Measurements from ENCODE around the gene RSRC1.

DNA sequence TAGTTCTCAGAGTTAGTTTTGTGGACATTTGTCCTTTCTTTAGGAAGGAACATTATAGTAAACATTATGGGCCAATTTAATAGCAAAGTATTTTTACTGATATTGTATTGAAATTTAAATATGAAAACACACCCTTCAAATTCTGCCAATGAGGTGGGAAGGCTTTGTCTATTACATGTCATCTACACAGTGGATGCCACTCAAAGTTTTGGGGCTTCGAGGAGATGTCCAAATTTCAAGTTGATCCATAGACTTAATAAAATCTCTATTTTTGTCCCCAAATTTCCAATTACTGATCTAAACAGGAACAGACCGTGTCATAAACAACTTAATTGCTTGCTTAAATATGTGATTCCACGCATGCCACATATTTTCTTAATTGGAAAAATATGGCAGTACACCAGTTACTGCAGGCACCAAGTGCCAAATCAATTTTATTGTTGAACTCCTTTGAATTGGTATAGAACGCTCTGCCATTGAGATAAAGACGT is 5.4 kb upstream of the RSRC1 start:
- TF ChIP-seq, protein P1, sequence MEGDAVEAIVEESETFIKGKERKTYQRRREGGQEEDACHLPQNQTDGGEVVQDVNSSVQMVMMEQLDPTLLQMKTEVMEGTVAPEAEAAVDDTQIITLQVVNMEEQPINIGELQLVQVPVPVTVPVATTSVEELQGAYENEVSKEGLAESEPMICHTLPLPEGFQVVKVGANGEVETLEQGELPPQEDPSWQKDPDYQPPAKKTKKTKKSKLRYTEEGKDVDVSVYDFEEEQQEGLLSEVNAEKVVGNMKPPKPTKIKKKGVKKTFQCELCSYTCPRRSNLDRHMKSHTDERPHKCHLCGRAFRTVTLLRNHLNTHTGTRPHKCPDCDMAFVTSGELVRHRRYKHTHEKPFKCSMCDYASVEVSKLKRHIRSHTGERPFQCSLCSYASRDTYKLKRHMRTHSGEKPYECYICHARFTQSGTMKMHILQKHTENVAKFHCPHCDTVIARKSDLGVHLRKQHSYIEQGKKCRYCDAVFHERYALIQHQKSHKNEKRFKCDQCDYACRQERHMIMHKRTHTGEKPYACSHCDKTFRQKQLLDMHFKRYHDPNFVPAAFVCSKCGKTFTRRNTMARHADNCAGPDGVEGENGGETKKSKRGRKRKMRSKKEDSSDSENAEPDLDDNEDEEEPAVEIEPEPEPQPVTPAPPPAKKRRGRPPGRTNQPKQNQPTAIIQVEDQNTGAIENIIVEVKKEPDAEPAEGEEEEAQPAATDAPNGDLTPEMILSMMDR (IDR thresholded peaks at IDR 0.05; ENCODE audit: insufficient read depth, low read depth, low read length), result no peak
- no peak for TF ChIP-seq EZH2 (IDR thresholded peaks at IDR 0.05; ENCODE audit: insufficient read depth, low read length)

Measured in astrocyte (in vitro differentiated cells and primary cell).